GM12874 (cell line): Measurements from ENCODE around the gene ANK3.

Experiments
- CTCF ChIP-seq: IDR thresholded peaks from 2 replicates; pipeline ENCODE4 v1.5.1; 2011; ENCODE audit warnings: low read depth, mild to moderate bottlenecking, control low read depth, low read length, moderate library complexity; ENCODE audit not compliant: insufficient read depth

The ANK3 gene

GRCh38 chr10:60187691-60188090 lies 202.0 kb downstream of the ANK3 start:
- no peak for TF ChIP-seq CTCF

GRCh38 chr10:60186315-60187071 lies 203.2 kb downstream of the ANK3 start:
- no peak for TF ChIP-seq CTCF

GRCh38 chr10:60185421-60185820 lies 204.3 kb downstream of the ANK3 start:
- no peak for TF ChIP-seq CTCF

- no peak for TF ChIP-seq CTCF
Observed at GRCh38 chr10:60182691-60183090, 207.0 kb downstream of the ANK3 start.

GRCh38 chr10:60176925-60177324 lies 212.8 kb downstream of the ANK3 start:
- TF ChIP-seq CTCF, result no peak

- no peak for TF ChIP-seq CTCF
Observed at GRCh38 chr10:60175441-60175971, 214.2 kb downstream of the ANK3 start.

GRCh38 chr10:60172363-60172990 lies 217.2 kb downstream of the ANK3 start:
- no peak for TF ChIP-seq CTCF
